HG03196 (cell line): ENCODE measurements around the gene MRPL28.

ENCODE experiments used
- ATAC-seq: cut with Tn5 transposase; IDR thresholded peaks from one replicate; pipeline ENCODE4 v1.9.1; 2021; ENCODE audit not compliant: unreplicated experiment

The MRPL28 gene

GRCh38 chr16:318628-319027 is 51.7 kb downstream of the MRPL28 start:
- no peak for ATAC-seq

GRCh38 chr16:317583-317982 is 52.8 kb downstream of the MRPL28 start:
- no peak for ATAC-seq
